K562 (cell line): Measurements from ENCODE around the gene NTN1. TPM values are rescaled to one million over a fixed set of nuclear protein-coding genes. Genes with fewer than 3 reads are reported as not detected.

Source experiments
- ATAC-seq: fragments of 200-7000 bp; cut with Tn5 transposase; 3 replicates; pipeline ENCODE4 v1.9.1; 2020; ENCODE audit warnings: moderate library complexity
- BruUV-seq: library from RNA; stranded (reverse); fragments of 400-500 nt; replicated peaks from 2 replicates; lab custom pipeline; 2021; lab: Mats Ljungman, UMichigan
- CTCF ChIA-PET: fragments of 300-600 bp; formaldehyde crosslinking; extraction: SDS; loops from one replicate; lab custom pipeline; 2021; ENCODE audit warnings: low intra/inter-chr PET ratio; lab: Yijun Ruan, JAX
- POLR2A ChIA-PET: fragments of 300-600, 350-650 bp; sonication (Branson Sonifier 250); formaldehyde crosslinking; extraction: SDS; loops from one replicate; lab custom pipeline; 2021; ENCODE audit warnings: antibody characterized with exemption, inconsistent platforms; lab: Yijun Ruan, JAX
- DNase-seq, 4 experiments: peaks; one replicate each; pipeline versions ENCODE4 v3.0.0 to v3.0.0-alpha.2; 2011 to 2018; ENCODE audit warnings: low spot score in 3 of 4, mixed read lengths in 3 of 4; ENCODE audit errors: extremely low read depth in 1 of 4
- FAIRE-seq: peaks from 2 replicates; lab custom pipeline; 2011; peaks lifted over from hg19 to GRCh38; lab: Jason Lieb, UNC
- H2AFZ ChIP-seq: 2 replicates; pipeline ENCODE4 v1.6.0; 2011; ENCODE audit warnings: low read depth, low read length, control low read depth, inconsistent platforms
- H3K27ac ChIP-seq: fragments of 200-600 bp; 3 replicates; pipeline ENCODE4 v1.8.0; 2011; ENCODE audit warnings: low read depth, mild to moderate bottlenecking, control low read depth, inconsistent platforms, low read length, moderate library complexity, mixed read lengths; ENCODE audit errors: extremely low read depth
- H3K27me3 ChIP-seq, 2 experiments: fragments of 300-600 bp in 1 of 2; 2 replicates in 1 of 2; 3 replicates in 1 of 2; pipeline versions ENCODE4 v1.6.0 to v1.8.0; 2011; ENCODE audit warnings: inconsistent platforms in 2 of 2, low read length in 2 of 2, mild to moderate bottlenecking in 1 of 2, mixed read lengths in 1 of 2, moderate library complexity in 1 of 2; ENCODE audit not compliant: control insufficient read depth in 2 of 2, insufficient read depth in 2 of 2
- H3K36me3 ChIP-seq: fragments of 300-600 bp; 3 replicates; pipeline ENCODE4 v1.8.0; 2011; ENCODE audit warnings: mild to moderate bottlenecking, low read length, inconsistent platforms; ENCODE audit not compliant: control insufficient read depth, insufficient read depth
- H3K4me1 ChIP-seq, 2 experiments: fragments of 200-600 bp in 1 of 2; replicated peaks in 1 of 2; 2 replicates in 1 of 2; 3 replicates in 1 of 2; pipeline versions ENCODE4 v1.5.1 to v1.8.0; 2011; ENCODE audit warnings: inconsistent platforms in 2 of 2, low read length in 2 of 2, mild to moderate bottlenecking in 1 of 2, mixed read lengths in 1 of 2, moderate library complexity in 1 of 2; ENCODE audit not compliant: control insufficient read depth in 2 of 2, insufficient read depth in 2 of 2
- H3K4me2 ChIP-seq: 2 replicates; pipeline ENCODE4 v1.6.1; 2011; ENCODE audit warnings: low read length, control low read depth, inconsistent platforms, mixed read lengths; ENCODE audit not compliant: insufficient read depth
- H3K4me3 ChIP-seq: fragments of 200-600 bp; sonication (generic), shearing (Covaris generic); 2 replicates; pipeline ENCODE4 v1.5.1; 2016; ENCODE audit warnings: control low read depth, inconsistent platforms
- H3K79me2 ChIP-seq: fragments of 200-600 bp; 3 replicates; pipeline ENCODE4 v1.8.0; 2011; ENCODE audit warnings: low read length, inconsistent platforms; ENCODE audit not compliant: control insufficient read depth, insufficient read depth
- H3K9ac ChIP-seq, 2 experiments: 2 replicates each; pipeline versions ENCODE4 v1.6.0 to v1.6.1; 2011; ENCODE audit warnings: low read depth in 2 of 2, low read length in 2 of 2, control low read depth in 1 of 2, inconsistent platforms in 1 of 2, mild to moderate bottlenecking in 1 of 2, mixed read lengths in 1 of 2; ENCODE audit not compliant: insufficient read depth in 1 of 2
- H3K9me1 ChIP-seq: one replicate; pipeline ENCODE4 v1.6.0; 2011; ENCODE audit warnings: inconsistent platforms, mild to moderate bottlenecking, low read length, moderate library complexity; ENCODE audit not compliant: control insufficient read depth, insufficient read depth
- H3K9me3 ChIP-seq: replicated peaks from 2 replicates; pipeline ENCODE4 v1.5.1; 2011; ENCODE audit warnings: low read depth, low read length, inconsistent platforms; ENCODE audit not compliant: control insufficient read depth, insufficient read depth
- H4K20me1 ChIP-seq: replicated peaks from 2 replicates; pipeline ENCODE4 v1.6.1; 2011; ENCODE audit warnings: low read length, inconsistent platforms, mixed read lengths; ENCODE audit not compliant: control insufficient read depth, insufficient read depth
- KAT8 ChIP-seq: fragments of 450-650 bp; IDR thresholded peaks from 2 replicates; pipeline ENCODE4 v1.6.1; 2016; ENCODE audit warnings: low read depth, mild to moderate bottlenecking
- MLLT1 ChIP-seq, 2 experiments: fragments of 450-650 bp; IDR thresholded peaks; 2 replicates each; pipeline ENCODE4 v1.6.1; 2016
- MYNN ChIP-seq, 2 experiments: sonication (generic); formaldehyde crosslinking in 1 of 2; IDR thresholded peaks; 2 replicates each; pipeline versions ENCODE4 v1.5.0 to v1.6.1; 2016 to 2020; ENCODE audit warnings: antibody characterized with exemption in 1 of 2, missing genetic modification reagents in 1 of 2
- NBN ChIP-seq: fragments of 450-650 bp; IDR thresholded peaks from 2 replicates; pipeline ENCODE4 v1.6.1; 2016; ENCODE audit warnings: low read depth, mild to moderate bottlenecking
- NFE2 ChIP-seq: IDR thresholded peaks from 2 replicates; pipeline ENCODE4 v1.6.1; 2014; ENCODE audit warnings: antibody characterized with exemption, low read depth
- RBM17 ChIP-seq: fragments of 200-400 bp; formaldehyde crosslinking; IDR thresholded peaks from 2 replicates; pipeline ENCODE4 v1.6.1; 2017; ENCODE audit warnings: low read depth, mild to moderate bottlenecking, low read length, borderline replicate concordance
- SMARCE1 ChIP-seq: fragments of 450-650 bp; IDR thresholded peaks from 2 replicates; pipeline ENCODE4 v1.7.1; 2016; ENCODE audit warnings: mild to moderate bottlenecking
- TBL1XR1 ChIP-seq, 2 experiments: IDR thresholded peaks; 2 replicates each; pipeline ENCODE4 v1.6.1; 2012; ENCODE audit warnings: improper control_type of control experiment in 2 of 2, low read length in 2 of 2, mild to moderate bottlenecking in 1 of 2
- ZC3H4 ChIP-seq: sonication (generic); formaldehyde crosslinking; IDR thresholded peaks from 2 replicates; pipeline ENCODE4 v1.9.0; 2021; ENCODE audit warnings: missing genetic modification reagents, borderline replicate concordance
- ZNF282 ChIP-seq: sonication (generic); formaldehyde crosslinking; IDR thresholded peaks from 2 replicates; pipeline ENCODE4 v1.8.1; 2023; ENCODE audit warnings: missing genetic modification reagents
- WGBS: fragments of 100-300 bp; shearing (Covaris generic); methylation state at CpG from one replicate; pipeline ENCODE4 v1.1.6; 2016; ENCODE audit warnings: low coverage, mixed read lengths; ENCODE audit not compliant: insufficient coverage; ENCODE audit errors: missing lambda C conversion rate; 5-methylcytosine and 5-hydroxymethylcytosine counted together
- in situ Hi-C: fragments of 300-500 bp; cut with MboI; formaldehyde crosslinking; loops from 4 replicates; pipeline ENCODE4 v1.15.0; 2018; ENCODE audit warnings: inconsistent platforms, mixed read lengths
- intact Hi-C: fragments of 100-400 bp; cut with micrococcal nuclease; formaldehyde crosslinking; loops from 2 replicates; pipeline ENCODE4 v1.14.2; 2022
- polyA plus RNA-seq, 8 experiments: library from polyadenylated mRNA; depleted of rRNA in 4 of 8; stranded (reverse) in 5 of 8; unstranded in 3 of 8; fragments of >200 nt; fragmentation: Nextera tagmentation in 2 of 8; fragmentation: Illumina TruSeq in 1 of 8; extraction: Ambion mirVana in 2 of 8; extraction: Trizol in 1 of 8; gene quantifications; 2 replicates each; pipeline versions ENCODE4 v1.2.1 to v1.2.3, GENCODE V29; 2011 to 2014; ENCODE audit warnings: inconsistent platforms in 1 of 8, missing spikeins in 1 of 8
- total RNA-seq, 7 experiments: library from RNA; depleted of rRNA in 6 of 7; stranded (reverse); fragments of >200 nt in 6 of 7; fragmentation: Illumina TruSeq in 2 of 7; extraction: Trizol in 2 of 7; gene quantifications; 2 replicates each; pipeline versions ENCODE4 v1.2.1 to v1.2.3, GENCODE V29; 2011 to 2021; ENCODE audit warnings: low replicate concordance in 1 of 7

Gene NTN1
- total and polyA plus RNA-seq, 9 of the 15 experiments (the other 6 are each of a cell fraction or from before 2014, with no cell fraction given), result 0.02 TPM; not detected in 8

DNA sequence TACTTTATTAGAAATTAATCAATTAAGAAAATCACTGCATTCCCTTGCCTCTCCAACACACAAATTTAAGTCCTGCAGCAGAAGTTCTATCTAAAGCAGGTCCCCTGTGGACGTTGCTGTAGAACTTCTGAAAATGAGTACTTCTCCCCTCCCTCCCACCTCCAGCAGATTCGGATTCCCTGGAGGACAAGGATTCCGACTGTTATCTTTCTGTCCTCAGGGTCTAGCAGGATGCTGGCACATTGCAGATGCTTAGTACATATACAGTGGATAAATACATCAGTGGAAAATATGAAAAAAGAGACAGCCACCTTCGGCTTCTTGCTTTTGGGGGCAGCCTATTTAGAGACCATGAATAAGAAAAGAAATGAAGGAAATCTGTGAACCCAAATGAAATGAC is 32.1 kb downstream of the NTN1 start (continued):
- TF ChIP-seq MLLT1 (IDR thresholded peaks at IDR 0.05), result no peak
- TF ChIP-seq SMARCE1, result no peak
- no peak for TF ChIP-seq KAT8
- no peak for TF ChIP-seq ZC3H4 (CRISPR knock-in tag)
- TF ChIP-seq MYNN (IDR thresholded peaks at IDR 0.05), result no peak
- no peak for TF ChIP-seq MYNN (CRISPR knock-in tag; IDR thresholded peaks at IDR 0.05)

DNA sequence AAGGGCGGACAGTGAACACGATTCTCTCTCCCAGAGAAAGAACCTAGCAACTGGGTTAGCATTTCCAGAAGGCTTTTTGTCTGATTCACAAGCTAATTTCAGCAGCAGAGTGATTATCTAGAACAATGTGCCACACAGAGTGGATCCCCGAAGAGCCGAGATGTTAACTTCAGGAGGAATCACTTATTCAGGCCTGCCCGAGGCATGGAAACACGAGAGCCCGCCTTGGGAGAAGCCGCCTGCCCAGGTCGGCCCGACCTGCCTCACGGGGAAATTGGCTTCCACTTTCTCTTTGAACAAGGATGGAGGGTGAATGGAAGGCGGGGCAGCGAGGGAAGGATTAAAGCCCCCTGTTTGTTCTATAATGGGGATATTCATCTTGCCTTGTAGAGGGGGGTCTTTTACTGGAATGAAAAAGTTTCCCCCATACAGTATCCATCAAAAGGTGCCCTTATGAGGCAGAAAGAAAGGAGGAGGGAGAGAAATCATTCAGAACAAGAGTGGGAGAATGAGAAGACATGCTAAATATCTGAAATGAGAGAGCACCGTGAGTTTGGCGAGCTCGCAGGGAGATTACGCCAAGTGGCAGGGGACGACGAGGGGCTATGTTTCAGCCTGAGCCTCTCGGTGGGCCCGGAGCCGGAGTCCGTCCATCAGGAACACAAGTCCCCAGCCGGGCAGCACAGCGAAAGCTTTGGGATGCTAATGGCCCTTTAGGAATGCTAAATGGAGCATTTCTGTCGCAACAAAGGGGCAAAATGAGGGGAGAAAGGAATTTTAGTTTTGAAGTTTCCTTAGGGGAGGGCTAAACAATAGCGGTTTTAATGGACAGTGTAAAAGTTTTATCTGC is 33.0 kb downstream of the NTN1 start:
- ATAC-seq, result no peak
- DNase-seq, result no peak
- Histone ChIP-seq H3K27ac (no peak overlapping the region), H3K36me3 (no peaks in the 10 kb centered on the region), H3K4me3 (no peak overlapping the region), H3K27me3 (peaks cover 2 to 26% of the 10 kb centered on the region in 2 experiments; a peak in 2 of 5 replicates), H3K9me1 (no peaks in the 10 kb centered on the region), H4K20me1 (no peaks in the 10 kb centered on the region), H3K4me2 (no peak overlapping the region), H3K4me1 (no peaks in the 10 kb centered on the region), H3K79me2 (no peaks in the 10 kb centered on the region), H3K9me3 (no peaks in the 10 kb centered on the region), H3K9ac (no peak overlapping the region), H2AFZ (no peak overlapping the region)
- in situ Hi-C loops (no loop called here), intact Hi-C loops (no loop called here)
- ChIA-PET CTCF (no interaction called here), POLR2A (no interaction called here)
- WGBS, result 1% methylated on average over 27 of the region's 27 CpGs
- FAIRE-seq, result no peak
- no TSS peak for BruUV-seq
- TF ChIP-seq TBL1XR1 (IDR thresholded peaks at IDR 0.05; ENCODE audit: low read length in 2 of 2) (no peak), NFE2 (no peak), ZNF282 (CRISPR knock-in tag) (no peak), NBN (no peak), RBM17 (no peak)
